Caco-2 (cell line): ENCODE results near the gene SENP1. TPM values are rescaled to one million over a fixed set of nuclear protein-coding genes. Genes with fewer than 3 reads are reported as not detected.

Experiments used
- BruUV-seq: library from RNA; stranded (reverse); fragments of 400-500 nt; replicated peaks from 2 replicates; lab custom pipeline; 2021; lab: Mats Ljungman, UMichigan
- CTCF ChIA-PET: fragments of 300-600 bp; sonication (Branson Sonifier 250); formaldehyde crosslinking; loops from one replicate; lab custom pipeline; 2022; ENCODE audit warnings: antibody characterized with exemption; lab: Charles Lee
- POLR2A ChIA-PET: fragments of 300-600 bp; sonication (Branson Sonifier 250); formaldehyde crosslinking; loops from one replicate; lab custom pipeline; 2022; ENCODE audit warnings: antibody characterized with exemption; lab: Charles Lee
- DNase-seq, 2 experiments: peaks; one replicate each; pipeline versions ENCODE4 v3.0.0 to v3.0.0-alpha.2; 2020 to 2022
- H3K27me3 ChIP-seq: replicated peaks from 2 replicates; pipeline ENCODE4 v1.6.0; 2011; ENCODE audit warnings: low read length; ENCODE audit not compliant: control insufficient read depth, insufficient read depth
- H3K36me3 ChIP-seq: 2 replicates; pipeline ENCODE4 v1.5.1; 2011; ENCODE audit warnings: low read length; ENCODE audit not compliant: control insufficient read depth, insufficient read depth
- H3K4me1 ChIP-seq: fragments of 250-450 bp; sonication (Bioruptor Pico); 2 replicates; pipeline ENCODE4 v1.5.1; 2020; ENCODE audit warnings: mild to moderate bottlenecking
- H3K4me3 ChIP-seq: 2 replicates; pipeline ENCODE4 v1.5.1; 2011; ENCODE audit warnings: low read depth, mild to moderate bottlenecking, control low read depth, low read length
- H3K9me3 ChIP-seq: fragments of 250-450 bp; sonication (Bioruptor Pico); 2 replicates; pipeline ENCODE4 v1.5.1; 2020; ENCODE audit warnings: mild to moderate bottlenecking, moderate library complexity
- H3K27ac Mint-ChIP-seq: one replicate; pipeline ENCODE4 v1.8.0; 2022; ENCODE audit warnings: mixed read lengths; ENCODE audit not compliant: unreplicated experiment
- H3K27me3 Mint-ChIP-seq: one replicate; pipeline ENCODE4 v1.8.0; 2022; ENCODE audit warnings: mixed read lengths; ENCODE audit not compliant: insufficient read depth, unreplicated experiment
- H3K36me3 Mint-ChIP-seq: one replicate; pipeline ENCODE4 v1.8.0; 2022; ENCODE audit warnings: mild to moderate bottlenecking, mixed read lengths; ENCODE audit not compliant: insufficient read depth, unreplicated experiment
- H3K4me1 Mint-ChIP-seq: one replicate; pipeline ENCODE4 v1.8.0; 2022; ENCODE audit warnings: low read depth, mixed read lengths; ENCODE audit not compliant: unreplicated experiment
- H3K4me3 Mint-ChIP-seq: one replicate; pipeline ENCODE4 v1.8.0; 2022; ENCODE audit warnings: mild to moderate bottlenecking, moderate library complexity, mixed read lengths; ENCODE audit not compliant: unreplicated experiment
- H3K9me3 Mint-ChIP-seq: one replicate; pipeline ENCODE4 v1.8.0; 2022; ENCODE audit warnings: mixed read lengths; ENCODE audit not compliant: unreplicated experiment
- CTCF ChIP-seq, 2 experiments: fragments of 200-600 bp in 1 of 2; IDR thresholded peaks; 1 replicate in 1 of 2; 2 replicates in 1 of 2; pipeline versions ENCODE4 v1.5.1 to v1.8.0; 2011 to 2022; ENCODE audit warnings: antibody characterized with exemption in 1 of 2, control low read depth in 1 of 2, inconsistent platforms in 1 of 2, low read depth in 1 of 2, low read length in 1 of 2, mild to moderate bottlenecking in 1 of 2, moderate library complexity in 1 of 2; ENCODE audit not compliant: insufficient read depth in 1 of 2, severe bottlenecking in 1 of 2, unreplicated experiment in 1 of 2
- intact Hi-C: fragments of 100-400 bp; cut with micrococcal nuclease; formaldehyde crosslinking; loops from one replicate; pipeline ENCODE4 v1.10.0; 2022; ENCODE audit not compliant: unreplicated experiment
- total RNA-seq: library from RNA; stranded (reverse); gene quantifications from 2 replicates; pipeline ENCODE4 v1.2.3, GENCODE V29; 2022

SENP1 gene
- total RNA-seq, 1 experiment from 2014 or later = 40.4 TPM

- intact Hi-C loops = no loop called here
- BruUV-seq = no TSS peak
- no peak for DNase-seq
- peaks cover 62% of the 10 kb centered on the region for H3K4me1 ChIP-seq
- ChIA-PET POLR2A (interaction anchor here (1.1 to 1.3 kb wide), 2 partner anchors 8 to 27 kb away, joined by 5 to 6 read pairs; no protein-coding TSS in a partner anchor), CTCF (interaction anchor here (0.6 to 2.5 kb wide), 7 partner anchors 13 to 125 kb away, joined by 3 to 10 read pairs (median 5); partner anchors contain the start of genes TMEM106C and VDR)
- no peaks in the 10 kb centered on the region for H3K9me3 ChIP-seq
- H3K4me3 ChIP-seq = no peak overlapping the region
- no peaks in the 10 kb centered on the region for H3K9me3 Mint-ChIP-seq
- no peaks in the 10 kb centered on the region for H3K36me3 Mint-ChIP-seq
- no peaks in the 10 kb centered on the region for H3K27me3 Mint-ChIP-seq
- no peaks in the 10 kb centered on the region for H3K27me3 ChIP-seq
- no peaks in the 10 kb centered on the region for H3K36me3 ChIP-seq
- TF ChIP-seq CTCF (IDR thresholded peaks at IDR 0.05; ENCODE audit: insufficient read depth in 1 of 2, low read depth in 1 of 2, low read length in 1 of 2, severe bottlenecking in 1 of 2, unreplicated experiment in 1 of 2) = no peak
- peak overlapping the region; percentile 35 for H3K27ac Mint-ChIP-seq
- H3K4me3 Mint-ChIP-seq = no peak overlapping the region
- H3K4me1 Mint-ChIP-seq = peaks cover 29% of the 10 kb centered on the region
Observed at GRCh38 chr12:48029491-48030172, 76.2 kb downstream of the SENP1 start.

- H3K36me3 ChIP-seq = no peaks in the 10 kb centered on the region
- H3K4me1 Mint-ChIP-seq = peaks cover 32% of the 10 kb centered on the region
- H3K27me3 ChIP-seq = no peaks in the 10 kb centered on the region
- DNase-seq = peak in 1 of 2 experiments; percentile 43
- H3K36me3 Mint-ChIP-seq = no peaks in the 10 kb centered on the region
- ChIA-PET CTCF (no interaction called here), POLR2A (interaction anchor here (1.1 kb wide), 1 partner anchor 26 kb away, joined by 6 read pairs; no protein-coding TSS in a partner anchor)
- H3K27ac Mint-ChIP-seq = peak overlapping the region; percentile 35
- no peak overlapping the region for H3K4me3 ChIP-seq
- no peaks in the 10 kb centered on the region for H3K9me3 Mint-ChIP-seq
- H3K27me3 Mint-ChIP-seq = no peaks in the 10 kb centered on the region
- BruUV-seq = no TSS peak
- H3K9me3 ChIP-seq = no peaks in the 10 kb centered on the region
- TF ChIP-seq CTCF (IDR thresholded peaks at IDR 0.05; ENCODE audit: insufficient read depth in 1 of 2, low read depth in 1 of 2, low read length in 1 of 2, severe bottlenecking in 1 of 2, unreplicated experiment in 1 of 2) = no peak
- H3K4me3 Mint-ChIP-seq = no peak overlapping the region
- intact Hi-C loops = no loop called here
- H3K4me1 ChIP-seq = peaks cover 70% of the 10 kb centered on the region
Observed at GRCh38 chr12:48028541-48029431, 77.1 kb downstream of the SENP1 start.
